GM12873 (cell line): ENCODE results near the gene FADS2.

Experiments used
- CTCF ChIP-seq: IDR thresholded peaks from 2 replicates; pipeline ENCODE4 v1.5.1; 2012; ENCODE audit warnings: low read depth, mild to moderate bottlenecking, moderate library complexity, low read length, control low read depth; ENCODE audit not compliant: insufficient read depth; ENCODE audit errors: missing control alignments

The FADS2 gene

GRCh38 chr11:61888590-61888989, 60.5 kb downstream of the FADS2 start:
- TF ChIP-seq CTCF = no peak

- no peak for TF ChIP-seq CTCF
Measured at GRCh38 chr11:61889831-61890230, 61.7 kb downstream of the FADS2 start.

GRCh38 chr11:61890529-61891330, 62.6 kb downstream of the FADS2 start:
- TF ChIP-seq CTCF = no peak

GRCh38 chr11:61891331-61892084, 63.4 kb downstream of the FADS2 start, which contains the start of gene FADS3:
Gene FADS3, minus strand, starts transcription at chr11:61891545. Its CDS starts 164 bp downstream, at chr11:61891381.
- TF ChIP-seq CTCF = no peak

GRCh38 chr11:61892085-61892370, 63.9 kb downstream of the FADS2 start:
- TF ChIP-seq CTCF = peak; percentile 22

- no peak for TF ChIP-seq CTCF
Measured at GRCh38 chr11:61893981-61894380, 65.9 kb downstream of the FADS2 start.

- TF ChIP-seq CTCF = no peak
Measured at GRCh38 chr11:61895046-61895717, 67.1 kb downstream of the FADS2 start.
